HepG2 (cell line): ENCODE results near the gene CACNA1H. TPM values are rescaled to one million over a fixed set of nuclear protein-coding genes. Genes with fewer than 3 reads are reported as not detected.

Experiments used
- ARNT ChIP-seq: fragments of 450-650 bp; IDR thresholded peaks from 2 replicates; pipeline ENCODE4 v1.6.1; 2017
- ERF ChIP-seq: IDR thresholded peaks from 2 replicates; pipeline ENCODE4 v1.6.1; 2018; ENCODE audit warnings: missing biosample characterization, missing genetic modification reagents
- HOXA3 ChIP-seq: sonication (generic); formaldehyde crosslinking; IDR thresholded peaks from 2 replicates; pipeline ENCODE4 v1.5.0; 2020; ENCODE audit warnings: missing genetic modification reagents
- IKZF4 ChIP-seq: sonication (generic); formaldehyde crosslinking; IDR thresholded peaks from 2 replicates; pipeline ENCODE4 v1.5.1; 2020; ENCODE audit warnings: borderline replicate concordance, mild to moderate bottlenecking, low read depth, missing genetic modification reagents; ENCODE audit errors: not compliant biosample characterization
- KLF11 ChIP-seq: IDR thresholded peaks from 2 replicates; pipeline ENCODE4 v1.6.1; 2016; ENCODE audit warnings: missing compliant biosample characterization
- MAFF ChIP-seq: IDR thresholded peaks from 2 replicates; pipeline ENCODE4 v1.6.1; 2011; ENCODE audit warnings: low read depth, low read length, improper control_type of control experiment
- MED8 ChIP-seq: sonication (generic); formaldehyde crosslinking; IDR thresholded peaks from 2 replicates; pipeline ENCODE4 v1.8.1; 2023; ENCODE audit warnings: mild to moderate bottlenecking, missing genetic modification reagents; ENCODE audit not compliant: insufficient replicate concordance
- NBN ChIP-seq: fragments of 450-650 bp; conservative IDR thresholded peaks from 2 replicates; pipeline ENCODE4 v1.6.1; 2017
- RBAK ChIP-seq: sonication (generic); formaldehyde crosslinking; IDR thresholded peaks from 2 replicates; pipeline ENCODE4 v1.5.1; 2020; ENCODE audit warnings: mild to moderate bottlenecking, missing genetic modification reagents
- SMAD3 ChIP-seq: sonication (generic); formaldehyde crosslinking; IDR thresholded peaks from 2 replicates; pipeline ENCODE4 v1.4.0; 2020; ENCODE audit warnings: missing genetic modification reagents
- TCF7 ChIP-seq: sonication (generic); IDR thresholded peaks from 2 replicates; pipeline ENCODE4 v1.6.1; 2016; ENCODE audit warnings: antibody characterized with exemption, low read depth
- TGIF2 ChIP-seq: IDR thresholded peaks from 2 replicates; pipeline ENCODE4 v1.6.1; 2016; ENCODE audit warnings: control low read depth, missing compliant biosample characterization
- ZNF296 ChIP-seq: sonication (generic); formaldehyde crosslinking; conservative IDR thresholded peaks from 2 replicates; pipeline ENCODE4 v1.5.0; 2020; ENCODE audit warnings: mild to moderate bottlenecking, missing genetic modification reagents
- ZNF350 ChIP-seq: sonication (generic); formaldehyde crosslinking; IDR thresholded peaks from 2 replicates; pipeline ENCODE4 v1.4.0; 2020; ENCODE audit warnings: mild to moderate bottlenecking, low read depth, missing genetic modification reagents, borderline replicate concordance
- ZNF709 ChIP-seq: sonication (generic); formaldehyde crosslinking; IDR thresholded peaks from 2 replicates; pipeline ENCODE4 v1.5.0; 2020; ENCODE audit warnings: mild to moderate bottlenecking, missing genetic modification reagents
- ZNF761 ChIP-seq: sonication (generic); formaldehyde crosslinking; conservative IDR thresholded peaks from 2 replicates; pipeline ENCODE4 v1.4.0; 2020; ENCODE audit warnings: mild to moderate bottlenecking, missing genetic modification reagents
- polyA plus RNA-seq, 8 experiments: library from polyadenylated mRNA; depleted of rRNA in 3 of 8; stranded (reverse) in 7 of 8; unstranded in 1 of 8; fragments of >200 nt; fragmentation: Illumina TruSeq in 4 of 8; extraction: Trizol in 4 of 8; gene quantifications; 2 replicates each; pipeline versions ENCODE4 v1.2.1 to v1.2.3, GENCODE V29; 2011 to 2016; ENCODE audit warnings: low read depth in 4 of 8, missing spikeins in 1 of 8, mixed read lengths in 1 of 8; ENCODE audit not compliant: insufficient read depth in 1 of 8
- total RNA-seq, 5 experiments: library from RNA; depleted of rRNA; stranded (reverse); fragments of >200 nt; fragmentation: Illumina TruSeq; extraction: Trizol; gene quantifications; 2 replicates each; pipeline ENCODE4 v1.2.3, GENCODE V29; 2016; ENCODE audit warnings: low read depth in 1 of 5
- TF ChIP-seq, protein P1 (sequence below), 2 experiments: fragments of 450-650 bp in 1 of 2; sonication (generic) in 1 of 2; formaldehyde crosslinking in 1 of 2; IDR thresholded peaks; 2 replicates each; pipeline versions ENCODE4 v1.6.1 to v1.8.0; 2016 to 2022; ENCODE audit warnings: antibody characterized with exemption in 1 of 2, mild to moderate bottlenecking in 1 of 2, missing genetic modification reagents in 1 of 2
- TF ChIP-seq, protein P2 (sequence below): sonication (generic); formaldehyde crosslinking; IDR thresholded peaks from 2 replicates; pipeline ENCODE4 v1.8.1; 2023; ENCODE audit warnings: mild to moderate bottlenecking, missing genetic modification reagents, borderline replicate concordance
- TF ChIP-seq, protein P3 (sequence below): sonication (generic); formaldehyde crosslinking; IDR thresholded peaks from 2 replicates; pipeline ENCODE4 v1.4.0; 2020; ENCODE audit warnings: low read depth, mild to moderate bottlenecking, missing genetic modification reagents
- TF ChIP-seq, protein P4 (sequence below): IDR thresholded peaks from 2 replicates; pipeline ENCODE4 v1.6.1; 2016; ENCODE audit warnings: low read depth

CACNA1H gene
- total and polyA plus RNA-seq, 2 of the 13 experiments (the other 11 are each of a cell fraction or from before 2014, with no cell fraction given): 0.40 to 1.8 TPM

DNA sequence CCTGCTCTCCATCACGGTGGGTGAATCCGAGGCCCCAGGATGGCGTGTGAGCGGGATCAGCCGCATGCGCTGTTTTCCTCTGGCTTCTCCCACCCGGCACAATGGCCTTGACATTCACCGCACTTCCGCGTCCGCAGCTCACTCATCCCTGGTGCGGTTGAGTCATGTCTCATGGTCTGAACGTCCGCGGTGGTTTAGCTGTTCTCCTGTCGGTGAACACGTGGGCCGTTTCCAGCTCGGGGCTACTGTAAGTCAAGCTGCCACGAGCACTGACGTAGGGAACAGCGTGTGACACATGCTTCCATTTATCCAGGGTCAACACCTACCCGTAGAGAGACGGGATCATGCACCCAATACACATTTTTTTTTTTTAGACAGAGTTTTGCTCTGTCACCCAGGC, 15.3 kb upstream of the CACNA1H start (continued):
- TF ChIP-seq, protein P1, sequence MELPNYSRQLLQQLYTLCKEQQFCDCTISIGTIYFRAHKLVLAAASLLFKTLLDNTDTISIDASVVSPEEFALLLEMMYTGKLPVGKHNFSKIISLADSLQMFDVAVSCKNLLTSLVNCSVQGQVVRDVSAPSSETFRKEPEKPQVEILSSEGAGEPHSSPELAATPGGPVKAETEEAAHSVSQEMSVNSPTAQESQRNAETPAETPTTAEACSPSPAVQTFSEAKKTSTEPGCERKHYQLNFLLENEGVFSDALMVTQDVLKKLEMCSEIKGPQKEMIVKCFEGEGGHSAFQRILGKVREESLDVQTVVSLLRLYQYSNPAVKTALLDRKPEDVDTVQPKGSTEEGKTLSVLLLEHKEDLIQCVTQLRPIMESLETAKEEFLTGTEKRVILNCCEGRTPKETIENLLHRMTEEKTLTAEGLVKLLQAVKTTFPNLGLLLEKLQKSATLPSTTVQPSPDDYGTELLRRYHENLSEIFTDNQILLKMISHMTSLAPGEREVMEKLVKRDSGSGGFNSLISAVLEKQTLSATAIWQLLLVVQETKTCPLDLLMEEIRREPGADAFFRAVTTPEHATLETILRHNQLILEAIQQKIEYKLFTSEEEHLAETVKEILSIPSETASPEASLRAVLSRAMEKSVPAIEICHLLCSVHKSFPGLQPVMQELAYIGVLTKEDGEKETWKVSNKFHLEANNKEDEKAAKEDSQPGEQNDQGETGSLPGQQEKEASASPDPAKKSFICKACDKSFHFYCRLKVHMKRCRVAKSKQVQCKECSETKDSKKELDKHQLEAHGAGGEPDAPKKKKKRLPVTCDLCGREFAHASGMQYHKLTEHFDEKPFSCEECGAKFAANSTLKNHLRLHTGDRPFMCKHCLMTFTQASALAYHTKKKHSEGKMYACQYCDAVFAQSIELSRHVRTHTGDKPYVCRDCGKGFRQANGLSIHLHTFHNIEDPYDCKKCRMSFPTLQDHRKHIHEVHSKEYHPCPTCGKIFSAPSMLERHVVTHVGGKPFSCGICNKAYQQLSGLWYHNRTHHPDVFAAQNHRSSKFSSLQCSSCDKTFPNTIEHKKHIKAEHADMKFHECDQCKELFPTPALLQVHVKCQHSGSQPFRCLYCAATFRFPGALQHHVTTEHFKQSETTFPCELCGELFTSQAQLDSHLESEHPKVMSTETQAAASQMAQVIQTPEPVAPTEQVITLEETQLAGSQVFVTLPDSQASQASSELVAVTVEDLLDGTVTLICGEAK (IDR thresholded peaks at IDR 0.05): no peak
- TF ChIP-seq, protein P1 (CRISPR knock-in tag; IDR thresholded peaks at IDR 0.05): no peak
- TF ChIP-seq, protein P2, sequence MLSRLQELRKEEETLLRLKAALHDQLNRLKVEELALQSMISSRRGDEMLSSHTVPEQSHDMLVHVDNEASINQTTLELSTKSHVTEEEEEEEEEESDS (CRISPR knock-in tag): no peak
- no peak for TF ChIP-seq RBAK
- TF ChIP-seq ZNF761 (CRISPR knock-in tag): no peak
- peak; percentile 58; the same call in 1 of the 2 replicates for TF ChIP-seq TGIF2 (CRISPR knock-in tag)
- no peak for TF ChIP-seq ZNF350 (CRISPR knock-in tag)
- TF ChIP-seq, protein P3, sequence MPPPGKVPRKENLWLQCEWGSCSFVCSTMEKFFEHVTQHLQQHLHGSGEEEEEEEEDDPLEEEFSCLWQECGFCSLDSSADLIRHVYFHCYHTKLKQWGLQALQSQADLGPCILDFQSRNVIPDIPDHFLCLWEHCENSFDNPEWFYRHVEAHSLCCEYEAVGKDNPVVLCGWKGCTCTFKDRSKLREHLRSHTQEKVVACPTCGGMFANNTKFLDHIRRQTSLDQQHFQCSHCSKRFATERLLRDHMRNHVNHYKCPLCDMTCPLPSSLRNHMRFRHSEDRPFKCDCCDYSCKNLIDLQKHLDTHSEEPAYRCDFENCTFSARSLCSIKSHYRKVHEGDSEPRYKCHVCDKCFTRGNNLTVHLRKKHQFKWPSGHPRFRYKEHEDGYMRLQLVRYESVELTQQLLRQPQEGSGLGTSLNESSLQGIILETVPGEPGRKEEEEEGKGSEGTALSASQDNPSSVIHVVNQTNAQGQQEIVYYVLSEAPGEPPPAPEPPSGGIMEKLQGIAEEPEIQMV (CRISPR knock-in tag): peak; percentile 96
- TF ChIP-seq KLF11 (CRISPR knock-in tag): no peak
- no peak for TF ChIP-seq TCF7
- peak; percentile 72; the same call in 1 of the 2 replicates for TF ChIP-seq ERF (CRISPR knock-in tag)
- TF ChIP-seq MED8 (CRISPR knock-in tag): no peak
- TF ChIP-seq, protein P4, sequence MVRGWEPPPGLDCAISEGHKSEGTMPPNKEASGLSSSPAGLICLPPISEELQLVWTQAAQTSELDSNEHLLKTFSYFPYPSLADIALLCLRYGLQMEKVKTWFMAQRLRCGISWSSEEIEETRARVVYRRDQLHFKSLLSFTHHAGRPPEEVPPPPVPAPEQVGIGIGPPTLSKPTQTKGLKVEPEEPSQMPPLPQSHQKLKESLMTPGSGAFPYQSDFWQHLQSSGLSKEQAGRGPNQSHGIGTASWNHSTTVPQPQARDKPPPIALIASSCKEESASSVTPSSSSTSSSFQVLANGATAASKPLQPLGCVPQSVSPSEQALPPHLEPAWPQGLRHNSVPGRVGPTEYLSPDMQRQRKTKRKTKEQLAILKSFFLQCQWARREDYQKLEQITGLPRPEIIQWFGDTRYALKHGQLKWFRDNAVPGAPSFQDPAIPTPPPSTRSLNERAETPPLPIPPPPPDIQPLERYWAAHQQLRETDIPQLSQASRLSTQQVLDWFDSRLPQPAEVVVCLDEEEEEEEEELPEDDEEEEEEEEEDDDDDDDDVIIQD: no peak
- no peak for TF ChIP-seq SMAD3 (CRISPR knock-in tag)
- no peak for TF ChIP-seq ZNF709 (CRISPR knock-in tag)
- TF ChIP-seq ZNF296 (CRISPR knock-in tag): no peak
- TF ChIP-seq HOXA3 (CRISPR knock-in tag): peak; percentile 35; the same call in 1 of the 2 replicates
- no peak for TF ChIP-seq IKZF4 (CRISPR knock-in tag)
- TF ChIP-seq MAFF: no peak
- no peak for TF ChIP-seq ARNT
- no peak for TF ChIP-seq NBN
